Activated CD8-positive, alpha-beta memory T cell treated with anti-CD3 and anti-CD28 coated beads, Interleukin-2, amount 50 U/mL, for 1 hour (primary cell): Measurements from ENCODE around the gene CARD10.

Experiments
- DNase-seq: peaks from one replicate; pipeline ENCODE4 v3.0.0-alpha.2; 2020; ENCODE audit errors: extremely low read depth

The CARD10 gene

DNA sequence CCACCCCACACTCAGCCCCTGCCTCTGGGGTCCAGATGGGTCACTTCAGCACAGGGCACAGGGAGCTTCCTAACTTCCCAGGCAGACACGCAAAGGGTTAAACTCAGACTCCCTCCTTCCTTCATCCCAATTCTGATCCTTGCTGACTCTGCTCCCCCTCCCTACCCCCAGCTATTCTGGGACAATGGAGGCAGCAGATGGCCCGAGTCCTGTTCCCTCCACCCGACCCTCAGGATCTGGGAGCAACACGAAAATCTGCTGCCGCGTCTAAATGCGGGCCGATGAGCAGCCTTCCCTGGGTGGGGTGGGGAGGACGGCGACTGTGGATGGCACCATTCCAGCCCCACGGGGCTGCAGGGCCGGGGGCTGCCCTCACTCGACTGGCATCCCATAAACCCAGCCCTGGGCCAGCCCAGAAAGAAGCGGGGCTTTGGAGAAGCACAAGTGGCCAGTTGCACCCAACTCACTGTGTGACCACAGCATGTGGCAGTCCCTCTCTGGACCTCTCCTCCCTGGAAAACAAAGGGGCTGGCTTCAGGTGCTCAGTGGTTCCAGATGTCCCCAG lies 51.7 kb downstream of the CARD10 start:
- no peak for DNase-seq

DNA sequence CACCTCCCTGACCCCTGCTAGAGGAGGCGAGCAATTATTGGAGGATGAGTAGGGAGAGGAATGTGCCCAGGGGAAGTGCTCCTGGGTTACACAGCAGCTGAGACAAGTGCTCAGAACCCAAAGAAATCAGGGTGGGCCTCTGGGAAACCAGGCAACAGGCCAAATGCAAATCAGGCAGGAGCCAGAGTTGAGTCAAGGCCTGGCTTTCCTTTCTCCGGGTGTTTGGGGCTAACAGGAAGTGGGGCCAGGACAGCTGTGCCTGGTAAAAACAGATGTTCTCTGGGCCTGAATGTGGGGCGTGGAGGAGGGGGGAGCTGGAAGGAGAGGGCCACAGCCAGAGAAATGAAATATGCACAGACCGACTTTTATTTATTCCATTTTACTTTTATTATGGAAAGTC lies 55.0 kb downstream of the CARD10 start:
- no peak for DNase-seq

DNA sequence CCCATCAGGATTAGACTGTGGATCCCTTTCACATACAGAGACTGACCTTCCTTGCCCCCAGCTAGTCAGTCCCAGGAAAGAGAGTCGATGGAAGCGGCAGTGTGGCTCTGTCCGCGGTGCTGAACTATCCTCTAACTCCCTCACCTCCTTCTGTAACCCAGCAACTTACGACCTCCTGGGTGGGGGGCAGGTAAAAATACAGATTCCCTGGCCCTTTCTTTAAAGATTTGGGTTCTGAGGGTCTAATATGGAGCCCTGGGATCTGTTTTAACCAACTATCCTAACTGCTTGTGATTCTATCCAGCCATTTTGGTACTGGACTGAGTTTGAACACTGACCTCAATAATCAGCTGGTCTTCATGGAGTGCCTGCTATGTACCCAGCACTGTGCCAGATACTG lies 56.2 kb downstream of the CARD10 start:
- DNase-seq, result no peak

DNA sequence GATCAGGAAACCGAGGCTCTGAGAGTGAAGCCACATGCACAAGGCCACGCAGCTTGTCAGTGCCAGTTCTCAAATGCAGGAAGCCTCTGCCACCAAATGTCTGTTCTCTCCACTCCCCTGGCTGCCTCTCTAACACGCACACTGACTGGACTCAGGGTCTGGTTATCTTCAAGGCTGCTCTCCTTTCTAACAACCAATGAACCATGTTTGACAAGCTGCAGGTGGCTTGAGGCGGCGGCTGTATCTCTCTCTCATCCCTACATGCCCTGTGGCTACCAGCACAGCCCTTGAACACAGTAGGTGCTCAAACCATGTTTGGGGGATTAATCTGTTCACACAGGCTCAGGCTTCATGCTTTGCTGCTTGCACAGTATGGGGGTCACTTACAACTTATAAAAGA lies 56.8 kb downstream of the CARD10 start:
- DNase-seq, result no peak

DNA sequence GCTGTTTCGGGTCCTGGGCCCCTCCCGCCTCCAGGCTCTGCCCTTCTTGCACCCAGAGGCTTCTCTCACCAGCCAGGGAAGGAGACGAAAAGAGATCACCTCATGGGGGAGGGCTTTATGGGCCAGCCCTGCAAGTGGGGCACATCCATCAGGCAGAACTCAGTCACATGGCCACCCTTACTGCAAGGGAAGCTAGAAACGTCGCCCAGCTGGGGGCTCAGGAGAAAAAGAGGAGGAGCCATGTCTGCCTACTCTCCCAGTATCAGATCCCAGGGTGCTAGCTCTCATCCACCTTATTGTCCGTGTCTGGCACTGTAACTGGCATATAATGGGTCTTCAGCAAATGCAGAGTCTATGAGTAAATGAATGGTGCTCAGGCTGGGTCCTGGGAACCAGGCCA lies 57.3 kb downstream of the CARD10 start:
- no peak for DNase-seq

DNA sequence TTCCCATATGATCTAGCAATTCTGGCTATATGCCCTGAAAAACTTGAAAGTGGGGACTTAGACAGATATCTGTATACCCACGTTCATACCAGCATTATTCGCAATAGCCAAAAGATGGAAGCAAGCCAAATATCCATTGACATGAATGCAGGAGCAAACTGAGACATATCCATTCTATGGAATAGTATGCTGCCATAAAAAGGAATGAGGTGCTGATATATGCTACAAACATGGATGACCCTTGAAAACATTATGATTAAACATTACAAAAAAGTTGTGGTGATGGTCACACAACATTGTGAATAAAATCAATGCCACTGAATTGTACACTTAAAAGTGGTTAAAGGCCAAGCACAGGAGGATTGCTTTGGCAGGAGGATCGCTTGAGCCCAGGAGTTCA lies 58.5 kb downstream of the CARD10 start:
- DNase-seq, result no peak

DNA sequence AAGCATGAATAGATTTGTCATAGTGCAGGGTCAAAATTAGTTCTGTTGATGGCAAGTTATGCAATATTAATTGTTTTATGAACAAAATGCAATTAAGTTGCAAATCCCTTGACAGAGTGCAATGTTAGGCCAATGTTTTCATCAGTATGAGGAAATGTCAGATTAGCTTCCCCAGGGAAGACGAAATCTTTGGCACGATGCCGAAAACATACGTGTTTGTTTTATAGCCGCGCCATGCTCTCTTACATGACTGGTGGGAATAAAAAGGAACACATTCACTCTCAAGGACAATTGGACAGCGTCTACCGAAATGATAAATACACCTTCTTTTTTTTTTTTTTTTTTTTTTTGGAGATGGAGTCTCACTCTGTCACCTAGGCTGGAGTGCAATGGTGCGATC lies 60.0 kb downstream of the CARD10 start:
- no peak for DNase-seq

DNA sequence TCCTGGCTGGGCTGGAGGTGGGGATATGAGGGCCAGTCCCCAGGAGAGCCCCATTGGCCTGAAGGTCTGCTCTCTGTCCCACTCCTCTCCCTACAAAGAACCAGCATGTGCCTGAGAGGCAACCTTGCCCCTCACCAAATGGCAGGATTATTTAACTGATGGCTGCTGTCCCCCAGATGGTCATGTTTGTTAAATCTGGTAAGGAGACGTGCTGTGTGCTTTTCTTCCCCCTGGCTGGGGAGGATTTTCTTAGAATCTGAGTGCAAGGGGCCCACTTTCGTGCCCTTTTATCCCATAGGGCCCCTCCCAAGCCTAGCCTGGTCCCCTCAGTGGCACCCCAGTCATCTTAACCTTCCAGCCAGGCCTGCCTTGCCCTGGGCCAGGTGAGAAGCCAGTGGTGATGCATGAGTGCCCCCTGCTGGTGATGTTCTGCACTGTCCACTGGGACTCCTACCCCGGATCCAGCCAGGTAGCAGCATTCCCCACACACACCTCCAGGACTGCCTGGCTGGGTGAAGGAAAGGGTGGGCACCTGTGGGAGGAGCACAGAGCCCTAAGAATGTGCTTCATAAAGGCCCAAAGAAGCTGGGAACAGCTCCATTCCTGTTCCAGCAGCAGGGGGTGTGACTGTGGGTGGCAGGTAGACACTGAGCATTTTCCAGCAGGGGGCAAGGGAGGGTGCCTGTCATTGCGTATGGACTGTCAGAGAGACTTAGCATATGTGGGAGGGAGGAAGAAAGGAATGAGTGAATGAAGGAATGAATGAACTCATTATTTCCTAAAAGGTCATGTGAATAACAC lies 61.9 kb downstream of the CARD10 start:
- DNase-seq, result peak; percentile 64

DNA sequence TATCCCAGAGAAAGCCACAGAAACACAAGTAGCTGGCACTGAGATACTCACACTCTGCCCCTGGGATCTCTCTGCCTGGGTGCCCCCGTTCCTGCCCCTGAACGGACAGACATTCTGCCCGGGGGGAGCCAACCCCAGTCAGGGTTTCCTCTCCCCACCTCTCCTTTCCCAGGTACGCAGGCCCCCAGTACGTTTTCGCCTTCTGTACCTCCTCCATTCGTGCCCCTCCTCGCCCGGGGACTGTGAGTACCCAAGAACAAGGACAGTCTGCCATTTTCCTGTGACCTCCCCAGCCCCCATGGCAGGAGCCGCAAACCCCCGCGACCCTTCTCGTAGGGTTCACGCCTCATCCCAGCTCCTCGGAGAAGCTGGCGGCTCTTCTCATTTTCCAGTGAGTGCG lies 62.9 kb downstream of the CARD10 start:
- DNase-seq, result no peak

DNA sequence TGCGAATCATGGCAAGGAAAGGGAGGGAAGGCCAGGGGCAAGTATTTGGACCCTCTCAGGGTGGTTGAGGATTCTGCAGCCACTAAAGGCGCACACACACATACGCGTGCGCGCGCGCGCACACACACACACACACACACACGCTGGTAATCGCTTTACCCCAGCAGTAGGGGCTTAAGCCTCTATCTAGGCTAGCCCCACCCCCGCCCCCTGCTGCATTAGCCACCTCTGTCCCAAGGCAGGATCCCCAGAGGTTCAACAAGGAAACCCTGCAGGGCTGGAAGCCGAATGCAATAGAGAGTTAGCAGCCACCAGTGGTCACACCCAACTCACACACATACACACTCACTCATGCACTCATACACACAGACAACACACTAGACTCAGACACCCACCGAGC lies 63.3 kb downstream of the CARD10 start:
- DNase-seq, result no peak

DNA sequence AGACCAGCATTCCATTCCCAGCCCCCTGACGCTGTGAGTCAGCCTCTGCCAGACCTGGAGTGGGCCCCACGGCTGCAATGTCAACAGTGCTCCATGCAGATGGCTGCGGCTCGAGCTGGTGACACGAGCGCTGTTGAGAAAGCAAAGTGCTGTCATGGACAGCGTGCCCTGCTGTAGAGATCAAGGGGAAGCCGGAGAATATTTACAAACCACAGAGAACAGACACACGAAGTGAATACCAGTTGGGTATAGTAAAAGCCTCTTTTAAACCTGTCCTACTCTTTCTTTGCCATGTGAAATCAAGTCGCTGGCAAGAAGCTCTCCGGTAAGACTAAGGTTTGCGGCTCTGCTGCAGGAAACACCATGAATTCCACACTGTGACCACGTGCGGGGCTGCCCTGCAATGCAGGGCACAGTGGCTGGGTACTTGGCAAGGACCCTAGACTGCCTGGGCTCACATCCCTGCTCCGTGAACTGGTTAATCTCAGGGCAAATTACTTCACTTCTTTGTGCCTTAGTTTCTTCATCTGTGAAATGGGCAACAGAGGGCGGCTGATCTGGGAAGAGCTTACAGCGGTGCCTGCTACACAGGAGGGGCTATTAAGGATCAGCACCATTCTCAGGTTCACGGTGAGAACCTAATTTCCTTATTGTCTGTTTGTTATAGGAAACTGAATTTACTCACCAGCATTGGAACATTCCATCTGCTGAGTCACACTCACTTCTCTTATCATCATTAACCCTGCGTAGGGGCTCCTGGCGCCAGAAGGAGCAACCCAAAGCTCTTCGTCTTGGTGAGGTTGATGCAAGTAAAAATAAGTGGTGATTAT lies 64.1 kb downstream of the CARD10 start:
- DNase-seq, result no peak

DNA sequence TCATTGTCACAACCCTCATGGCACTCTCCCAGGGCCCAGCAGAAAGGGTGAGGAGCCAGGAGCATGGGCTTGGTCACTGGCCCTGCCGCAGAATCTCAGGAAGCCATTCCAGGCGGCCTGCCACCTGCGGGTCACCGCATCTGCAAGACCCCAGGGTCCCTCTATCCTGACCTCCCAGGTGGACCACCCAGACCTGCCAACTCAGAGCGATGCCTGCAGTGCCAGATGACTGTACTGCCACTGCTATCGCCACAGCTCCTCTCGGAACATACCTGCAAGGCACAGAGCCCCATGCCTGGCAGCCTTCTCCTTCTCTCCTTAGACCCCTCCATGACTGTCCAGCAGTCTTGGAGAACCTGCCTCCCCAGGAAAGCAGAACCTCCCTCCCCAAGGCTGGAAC lies 65.5 kb downstream of the CARD10 start:
- DNase-seq, result no peak

DNA sequence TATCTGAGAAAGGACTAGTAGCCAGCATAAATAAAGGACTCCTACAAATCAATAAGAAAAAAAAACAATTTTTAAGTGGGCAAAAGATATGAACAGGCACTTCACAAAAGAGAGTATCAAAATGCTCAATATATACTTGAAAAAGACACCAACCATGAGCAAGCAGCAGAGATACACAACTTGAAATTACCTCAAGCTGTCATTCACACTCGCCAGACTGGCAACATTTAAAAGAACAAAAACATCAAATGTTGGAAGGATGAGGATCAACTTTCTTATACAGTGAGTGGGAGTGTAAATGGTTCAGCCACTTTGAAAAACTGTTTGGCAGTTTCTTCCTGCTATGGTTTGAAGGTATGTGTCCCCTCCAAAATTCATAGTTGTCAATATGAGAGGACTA lies 68.0 kb downstream of the CARD10 start:
- no peak for DNase-seq

DNA sequence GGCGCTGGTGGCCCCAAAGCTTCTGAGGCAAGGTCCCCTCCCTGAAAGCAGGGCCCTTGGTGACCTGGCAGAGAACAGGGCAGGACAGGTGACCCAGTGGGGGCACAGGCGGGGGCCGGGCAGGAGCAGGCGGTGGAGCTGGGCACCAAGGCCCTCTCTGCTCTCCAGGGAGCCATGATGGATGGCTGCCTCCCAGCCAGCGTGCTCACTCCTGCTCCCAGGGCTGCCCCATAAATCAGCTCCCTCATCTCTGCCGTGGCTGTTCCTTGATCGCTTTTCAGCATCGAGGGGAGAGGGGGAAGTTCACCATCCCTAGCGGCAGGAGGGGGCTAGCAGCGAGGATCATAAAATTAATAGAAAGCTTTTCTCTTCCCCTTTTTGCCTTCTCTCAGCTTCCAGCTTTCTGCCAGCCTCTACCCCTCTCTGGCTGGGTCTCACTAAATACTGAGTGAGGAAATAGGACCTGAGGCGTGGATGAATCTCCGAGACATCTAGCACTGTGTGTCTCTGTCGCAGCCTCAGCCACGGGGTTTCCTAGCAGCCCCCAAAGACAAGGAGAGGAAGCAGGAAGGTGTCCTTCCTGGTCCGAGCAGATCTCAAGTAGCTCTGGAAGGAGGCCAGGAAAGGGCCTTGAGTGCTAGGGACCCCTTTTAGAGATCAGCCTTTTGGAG lies 69.7 kb downstream of the CARD10 start:
- no peak for DNase-seq

DNA sequence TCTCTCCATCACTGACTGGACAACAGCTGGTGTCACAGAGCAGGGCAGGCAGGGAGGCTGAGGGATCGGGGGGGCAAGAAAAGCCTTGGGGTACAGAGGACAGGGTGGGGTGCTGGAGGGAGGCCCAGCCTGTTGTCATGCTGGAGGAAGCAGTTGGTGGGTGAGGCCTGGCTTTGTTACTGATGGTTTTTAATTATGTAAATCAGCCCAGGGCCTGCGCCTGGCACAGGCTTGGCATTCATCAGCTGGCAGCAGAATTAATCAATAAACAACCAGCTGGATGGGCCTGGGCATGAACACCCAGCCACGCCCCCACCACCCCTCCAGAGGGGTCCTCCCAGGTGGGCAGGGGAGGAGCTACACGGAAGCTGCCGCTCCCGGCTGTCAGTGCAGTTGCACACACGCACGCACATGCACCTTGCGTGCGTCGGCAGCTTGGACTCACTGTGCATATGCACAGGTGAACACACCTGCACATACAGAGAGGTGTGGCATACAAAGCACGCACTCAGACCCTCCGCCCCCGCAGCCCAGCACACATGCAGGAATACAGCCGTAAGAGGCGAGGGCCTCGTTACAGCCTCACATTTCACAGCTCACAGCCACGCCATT lies 70.6 kb downstream of the CARD10 start:
- no peak for DNase-seq

DNA sequence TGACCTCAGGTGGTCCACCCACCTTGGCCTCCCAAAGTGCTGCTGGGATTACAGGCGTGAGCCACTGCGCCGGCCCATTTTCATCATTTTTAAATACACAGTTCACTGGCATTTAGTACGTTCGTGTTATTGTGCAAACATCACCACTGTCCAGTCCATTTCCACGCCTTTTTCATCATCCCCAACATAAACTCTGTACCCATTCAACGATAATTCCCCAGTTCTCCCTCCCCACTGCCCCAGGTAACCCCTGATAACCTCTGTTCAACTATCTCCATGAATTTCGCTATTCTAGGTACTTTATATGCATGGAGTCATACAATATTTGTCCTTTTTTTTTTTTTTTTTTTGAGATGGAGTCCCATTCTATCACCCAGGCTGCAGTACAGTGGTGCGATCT lies 73.7 kb downstream of the CARD10 start:
- no peak for DNase-seq

DNA sequence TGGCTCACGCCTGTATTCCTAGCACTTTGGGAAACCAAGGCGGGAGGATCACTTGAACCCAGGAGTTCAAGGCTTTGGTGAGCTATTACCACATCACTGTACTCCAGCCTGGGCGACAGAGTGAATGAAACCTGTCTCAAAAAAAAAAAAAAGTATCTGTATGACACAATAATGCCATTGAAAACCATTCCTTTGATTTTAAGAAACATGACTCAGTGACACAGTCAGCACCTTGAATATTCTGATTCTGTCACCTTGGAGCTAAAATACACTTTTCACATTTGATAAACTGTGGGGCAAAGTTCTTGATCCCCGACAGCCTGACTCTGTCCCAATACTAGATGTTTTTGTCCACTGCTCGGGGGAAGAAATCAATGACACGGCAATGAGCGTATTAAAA lies 75.2 kb downstream of the CARD10 start:
- DNase-seq, result no peak

DNA sequence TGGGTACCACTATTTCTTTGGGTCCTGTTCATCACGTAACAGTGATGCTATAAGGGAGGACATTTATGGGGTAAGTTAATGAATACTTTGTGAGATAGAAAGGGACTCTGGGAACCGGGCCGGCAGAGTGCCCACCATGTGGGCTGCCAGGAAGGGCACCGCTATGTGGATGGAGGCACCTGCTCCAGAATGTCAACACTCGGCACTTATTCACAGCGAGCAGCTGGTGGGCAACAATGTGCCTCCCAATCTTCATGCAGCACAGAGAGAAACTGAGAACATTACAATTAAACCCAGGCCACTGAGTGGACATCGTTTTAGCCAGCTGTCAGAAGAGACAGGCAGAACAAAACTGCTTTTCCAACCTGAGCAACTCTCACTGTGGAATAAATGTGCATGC lies 76.1 kb downstream of the CARD10 start:
- no peak for DNase-seq

DNA sequence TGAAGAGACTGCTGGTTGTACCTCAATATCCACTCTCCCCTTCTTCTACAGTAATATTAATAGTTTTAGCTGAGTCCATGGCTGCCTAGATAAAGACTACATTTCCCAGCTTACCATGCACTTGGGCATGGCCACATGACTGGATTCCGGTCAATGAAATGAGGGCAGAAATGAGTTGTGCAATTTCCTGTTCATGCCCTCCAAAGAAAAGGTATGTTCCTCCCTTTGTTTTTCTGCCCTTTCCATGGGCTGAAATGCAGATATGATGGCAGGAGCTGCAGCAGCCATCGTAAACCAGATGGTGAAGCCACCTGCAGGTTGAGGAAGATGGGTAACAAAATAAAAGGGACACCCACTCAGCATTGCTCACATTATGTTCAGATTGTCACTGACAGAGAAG lies 76.7 kb downstream of the CARD10 start:
- DNase-seq, result no peak

DNA sequence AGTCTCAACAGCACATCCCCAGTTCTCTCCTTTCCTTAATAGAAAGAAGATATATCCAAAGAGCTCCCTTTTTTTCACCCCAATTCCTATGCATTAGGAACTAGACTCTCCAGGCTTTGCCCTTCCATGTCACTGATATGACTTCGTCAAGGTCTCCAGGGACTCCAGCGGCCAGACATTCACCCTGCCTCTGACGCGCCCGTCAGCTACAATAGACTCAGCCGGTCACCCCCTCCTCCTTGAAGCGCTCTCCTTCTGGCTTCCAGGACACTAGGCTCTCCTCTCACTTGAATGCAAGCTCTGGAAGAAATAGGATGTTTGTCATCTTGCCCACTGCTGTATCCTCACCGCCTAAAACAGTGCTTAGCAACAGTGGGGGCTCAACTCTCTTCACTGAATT lies 77.1 kb downstream of the CARD10 start:
- DNase-seq, result no peak

DNA sequence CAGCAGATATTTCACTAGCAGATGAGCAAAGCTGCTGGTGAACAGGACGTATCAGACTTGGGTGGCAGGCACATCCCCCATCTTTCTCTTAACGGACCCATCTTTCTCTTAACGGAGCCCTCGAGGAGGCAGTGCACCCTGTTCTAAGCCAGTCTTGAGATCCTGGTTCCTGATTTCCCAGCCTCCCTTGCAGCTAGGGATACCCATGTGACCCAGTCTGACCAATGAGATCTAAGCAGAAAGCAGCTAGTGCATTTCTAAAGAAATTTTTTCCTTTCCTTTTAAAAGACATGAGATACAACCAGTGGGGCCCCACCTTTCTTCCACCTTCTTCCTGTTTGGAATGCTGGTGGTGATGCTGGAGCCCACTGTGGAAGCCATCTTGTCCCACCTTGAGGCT lies 78.3 kb downstream of the CARD10 start:
- DNase-seq, result no peak
